Kidney epithelial cell (primary cell): ENCODE measurements around the gene TMEM121. TPM values are rescaled to one million over a fixed set of nuclear protein-coding genes. Genes with fewer than 3 reads are reported as not detected.

Experiments used
- DNase-seq: peaks from one replicate; pipeline ENCODE4 v3.0.0-alpha.2; 2010; ENCODE audit warnings: low read depth
- H3K27me3 ChIP-seq: 2 replicates; pipeline ENCODE4 v1.6.0; 2011; ENCODE audit warnings: low read length; ENCODE audit not compliant: control insufficient read depth, insufficient read depth
- H3K36me3 ChIP-seq: 2 replicates; pipeline ENCODE4 v1.5.1; 2011; ENCODE audit warnings: low read length; ENCODE audit not compliant: control insufficient read depth, insufficient read depth
- H3K4me3 ChIP-seq: 2 replicates; pipeline ENCODE4 v1.5.1; 2011; ENCODE audit warnings: low read depth, mild to moderate bottlenecking, control low read depth, low read length
- CTCF ChIP-seq: IDR thresholded peaks from 2 replicates; pipeline ENCODE4 v1.5.1; 2011; ENCODE audit warnings: mild to moderate bottlenecking, moderate library complexity, low read length, control low read depth, inconsistent platforms; ENCODE audit not compliant: insufficient read depth, poor library complexity, severe bottlenecking
- total RNA-seq: library from RNA; depleted of rRNA; stranded (reverse); fragments of >200 nt; gene quantifications from 2 replicates; pipeline ENCODE4 v1.2.3, GENCODE V29; 2015

TMEM121 gene
- total RNA-seq, 1 donor from 2014 or later, result 10.1 TPM

DNA sequence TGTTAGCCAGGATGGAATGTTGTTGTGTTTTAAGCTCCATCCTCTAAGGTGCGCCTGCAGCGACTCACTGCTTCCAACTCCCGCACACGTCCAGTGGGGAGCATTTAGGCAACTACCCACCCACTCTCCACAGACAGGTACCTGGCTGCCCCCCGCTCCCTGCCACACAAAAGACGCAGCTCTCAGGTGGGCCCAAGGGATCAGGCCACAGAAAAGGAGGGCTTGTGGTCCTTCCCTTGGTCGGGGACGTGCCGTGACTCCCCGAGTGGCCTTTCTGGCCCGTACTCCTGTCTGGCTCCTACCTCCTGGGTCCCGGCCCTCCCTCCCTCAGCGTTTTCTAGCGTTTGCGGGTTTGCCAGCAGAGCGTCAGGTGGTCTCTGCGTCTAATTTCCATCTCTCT lies 19.1 kb upstream of the TMEM121 start:
- no peak for DNase-seq
- no peak for TF ChIP-seq CTCF
- no peaks in the 10 kb centered on the region for H3K36me3 ChIP-seq
- peaks cover 12% of the 10 kb centered on the region for H3K27me3 ChIP-seq
- H3K4me3 ChIP-seq, result no peak overlapping the region

GRCh38 chr14:105508069-105508468 lies 18.3 kb upstream of the TMEM121 start:
- DNase-seq, result no peak
- Histone ChIP-seq H3K36me3 (no peaks in the 10 kb centered on the region), H3K4me3 (no peak overlapping the region), H3K27me3 (peaks cover 15% of the 10 kb centered on the region)
- TF ChIP-seq CTCF, result no peak

DNA sequence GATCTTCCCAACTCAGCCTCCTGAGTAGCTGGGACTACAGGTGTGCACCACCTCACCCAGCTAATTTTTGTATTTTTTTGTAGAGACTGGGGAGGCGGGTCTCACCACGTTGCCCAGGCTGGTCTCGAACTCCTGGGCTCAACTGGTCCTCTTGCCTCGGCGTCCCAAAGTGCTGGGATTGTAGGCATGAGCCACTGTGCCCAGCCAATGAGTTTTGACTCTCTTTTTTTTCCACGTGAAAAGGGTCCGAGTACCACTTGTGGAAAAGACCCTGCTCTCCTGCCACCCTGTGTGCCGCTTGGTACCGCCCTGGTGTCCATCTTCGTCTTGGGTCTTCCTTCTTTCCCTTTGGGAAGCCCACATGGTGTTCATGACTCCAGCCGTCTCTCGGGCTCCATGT lies 17.8 kb upstream of the TMEM121 start:
- Histone ChIP-seq H3K27me3 (peaks cover 15% of the 10 kb centered on the region), H3K36me3 (no peaks in the 10 kb centered on the region), H3K4me3 (no peak overlapping the region)
- no peak for DNase-seq
- no peak for TF ChIP-seq CTCF

GRCh38 chr14:105517096-105517495 lies 9.3 kb upstream of the TMEM121 start:
- Histone ChIP-seq H3K4me3 (no peak overlapping the region), H3K27me3 (peaks cover 8% of the 10 kb centered on the region), H3K36me3 (no peaks in the 10 kb centered on the region)
- DNase-seq, result no peak
- no peak for TF ChIP-seq CTCF

- Histone ChIP-seq H3K27me3 (peaks cover 5% of the 10 kb centered on the region), H3K36me3 (no peaks in the 10 kb centered on the region), H3K4me3 (no peak overlapping the region)
- no peak for TF ChIP-seq CTCF
- DNase-seq, result no peak
These were observed 6.3 kb upstream of the TMEM121 start for GRCh38 chr14:105519946-105520698.

GRCh38 chr14:105525326-105525725 lies 1.1 kb upstream of the TMEM121 start:
- peaks cover 41% of the 10 kb centered on the region for H3K27me3 ChIP-seq
- no peaks in the 10 kb centered on the region for H3K36me3 ChIP-seq
- DNase-seq, result no peak
- TF ChIP-seq CTCF, result no peak
- no peak overlapping the region for H3K4me3 ChIP-seq
